OCI-LY3 (cell line): ENCODE data around the gene SCN9A.

Experiments used
- H2AFZ ChIP-seq: fragments of 200-600, 300-600 bp; shearing (Covaris generic); 2 replicates; pipeline ENCODE4 v1.6.0; 2014; ENCODE audit warnings: antibody characterized with exemption, low read depth, low read length
- H3K27ac ChIP-seq: fragments of 200-600, 300-600 bp; sonication (generic); 2 replicates; pipeline ENCODE4 v1.5.1; 2014; ENCODE audit warnings: mild to moderate bottlenecking, low read length, moderate library complexity, mixed read lengths
- H3K27me3 ChIP-seq: fragments of 200-600, 300-600 bp; sonication (generic); 2 replicates; pipeline ENCODE4 v1.6.1; 2014; ENCODE audit warnings: low read depth, low read length, mixed read lengths
- H3K36me3 ChIP-seq: fragments of 200-600, 300-600 bp; sonication (generic); replicated peaks from 2 replicates; pipeline ENCODE3; 2014; ENCODE audit warnings: low read depth, low read length, mixed read lengths
- H3K4me1 ChIP-seq: fragments of 300-600, 200-600 bp; sonication (generic); 2 replicates; pipeline ENCODE4 v1.6.1; 2014; ENCODE audit warnings: low read length, mixed read lengths
- H3K4me2 ChIP-seq: fragments of 200-600, 300-600 bp; sonication (generic); 2 replicates; pipeline ENCODE4 v1.6.1; 2014; ENCODE audit warnings: low read length, mixed read lengths
- H3K4me3 ChIP-seq: fragments of 300-600, 200-600 bp; sonication (generic); 2 replicates; pipeline ENCODE4 v1.5.1; 2014; ENCODE audit warnings: antibody characterized with exemption, mild to moderate bottlenecking, low read length, moderate library complexity
- H3K79me2 ChIP-seq: fragments of 300-600, 200-600 bp; shearing (Covaris generic); 2 replicates; pipeline ENCODE4 v1.6.1; 2014; ENCODE audit warnings: mild to moderate bottlenecking, low read length, mixed read lengths
- H3K9ac ChIP-seq: fragments of 300-600, 200-600 bp; shearing (Covaris generic); 2 replicates; pipeline ENCODE4 v1.6.0; 2014; ENCODE audit warnings: mild to moderate bottlenecking, low read length, moderate library complexity
- H3K9me3 ChIP-seq: fragments of 200-600, 300-600 bp; shearing (Covaris generic); 2 replicates; pipeline ENCODE4 v1.6.1; 2014; ENCODE audit warnings: low read length, mixed read lengths; ENCODE audit not compliant: insufficient read depth
- H4K20me1 ChIP-seq: fragments of 200-600, 300-600 bp; sonication (generic); 2 replicates; pipeline ENCODE4 v1.6.1; 2016; ENCODE audit warnings: low read length, mixed read lengths; ENCODE audit not compliant: insufficient read depth
- CTCF ChIP-seq: fragments of 200-600, 300-600 bp; sonication (generic); IDR thresholded peaks from 2 replicates; pipeline ENCODE4 v1.5.1; 2014; ENCODE audit warnings: antibody characterized with exemption, low read length, low read depth
- EZH2phosphoT487 ChIP-seq: fragments of 200-600 bp; shearing (Covaris generic); IDR thresholded peaks from 2 replicates; pipeline ENCODE4 v1.6.1; 2018; ENCODE audit warnings: antibody characterized with exemption, mixed run types, low read depth

Gene SCN9A

GRCh38 chr2:166163775-166164174 is 212.0 kb downstream of the SCN9A start:
- no peaks in the 10 kb centered on the region for H3K36me3 ChIP-seq
- TF ChIP-seq CTCF (no peak), EZH2phosphoT487 (no peak)

GRCh38 chr2:166158546-166158945 is 217.2 kb downstream of the SCN9A start:
- Histone ChIP-seq H3K79me2 (no peaks in the 10 kb centered on the region), H3K4me2 (no peak overlapping the region), H3K27me3 (no peaks in the 10 kb centered on the region), H3K9me3 (no peaks in the 10 kb centered on the region), H3K4me1 (no peaks in the 10 kb centered on the region), H3K9ac (no peak overlapping the region), H4K20me1 (no peaks in the 10 kb centered on the region), H3K36me3 (no peaks in the 10 kb centered on the region), H3K4me3 (no peak overlapping the region), H2AFZ (no peak overlapping the region), H3K27ac (no peak overlapping the region)
- TF ChIP-seq CTCF (no peak), EZH2phosphoT487 (no peak)

More at GRCh38 chr2:166163775-166164174, 212.0 kb downstream of the SCN9A start:
- Histone ChIP-seq H3K9me3 (no peaks in the 10 kb centered on the region), H3K27me3 (no peaks in the 10 kb centered on the region), H3K27ac (no peak overlapping the region), H3K4me2 (no peak overlapping the region), H3K79me2 (no peaks in the 10 kb centered on the region), H3K9ac (no peak overlapping the region), H4K20me1 (no peaks in the 10 kb centered on the region), H3K4me3 (no peak overlapping the region), H3K4me1 (no peaks in the 10 kb centered on the region), H2AFZ (no peak overlapping the region)

- Histone ChIP-seq H3K4me1 (no peaks in the 10 kb centered on the region), H3K9me3 (no peaks in the 10 kb centered on the region), H4K20me1 (no peaks in the 10 kb centered on the region), H3K9ac (no peak overlapping the region), H3K79me2 (no peaks in the 10 kb centered on the region), H2AFZ (no peak overlapping the region), H3K27ac (no peak overlapping the region), H3K4me3 (no peak overlapping the region), H3K27me3 (no peaks in the 10 kb centered on the region), H3K4me2 (no peak overlapping the region), H3K36me3 (no peaks in the 10 kb centered on the region)
- no peak for TF ChIP-seq CTCF
Observed at GRCh38 chr2:166157578-166157977, 218.2 kb downstream of the SCN9A start.

GRCh38 chr2:166156985-166157490 is 218.7 kb downstream of the SCN9A start:
- Histone ChIP-seq H3K4me1 (no peaks in the 10 kb centered on the region), H3K27ac (no peak overlapping the region), H3K4me3 (no peak overlapping the region), H4K20me1 (no peaks in the 10 kb centered on the region), H3K27me3 (no peaks in the 10 kb centered on the region), H3K9ac (no peak overlapping the region), H3K4me2 (no peak overlapping the region), H3K79me2 (no peaks in the 10 kb centered on the region), H3K36me3 (no peaks in the 10 kb centered on the region), H2AFZ (no peak overlapping the region), H3K9me3 (no peaks in the 10 kb centered on the region)
- TF ChIP-seq EZH2phosphoT487 (no peak), CTCF (no peak)
